ENCODE data around the gene NEU4.

The NEU4 gene

GRCh38 chr2:241811952-241812729 lies 3.1 kb downstream of the NEU4 start:
- no peak overlapping the region for H3K27ac ChIP-seq (ENCODE audit: low read depth, low read length, poor library complexity, severe bottlenecking)
- no peak overlapping the region for H2AFZ ChIP-seq (ENCODE audit: low read length)
- H3K9me2 ChIP-seq (ENCODE audit: low read depth, low read length): no peaks in the 10 kb centered on the region
- H3K9me3 ChIP-seq (ENCODE audit: low read length): no peaks in the 10 kb centered on the region
- no peaks in the 10 kb centered on the region for H3K36me3 ChIP-seq (ENCODE audit: insufficient read depth, low read length)
- H3K27me3 ChIP-seq (ENCODE audit: insufficient read depth, low read length): no peaks in the 10 kb centered on the region
- TF ChIP-seq CTCF (IDR thresholded peaks at IDR 0.05; ENCODE audit: low read length) (no peak), EZH2 (IDR thresholded peaks at IDR 0.05; ENCODE audit: borderline replicate concordance, low read length) (no peak)
- H3K4me2 ChIP-seq (ENCODE audit: low read length): no peak overlapping the region
- no peaks in the 10 kb centered on the region for H3K79me2 ChIP-seq (ENCODE audit: insufficient read depth, low read length)
- no peaks in the 10 kb centered on the region for H3F3A ChIP-seq (ENCODE audit: insufficient read depth, low read length)
- H4K20me1 ChIP-seq (ENCODE audit: insufficient read depth, low read length): no peaks in the 10 kb centered on the region
- no peak overlapping the region for H3K9ac ChIP-seq (ENCODE audit: low read length)
- no peaks in the 10 kb centered on the region for H3K4me1 ChIP-seq (ENCODE audit: insufficient read depth, low read length, severe bottlenecking)
- H3K4me3 ChIP-seq (ENCODE audit: low read depth, low read length, poor library complexity, severe bottlenecking): no peak overlapping the region

- Histone ChIP-seq H3K4me3 (ENCODE audit: low read depth, low read length, poor library complexity, severe bottlenecking) (no peak overlapping the region), H3K27me3 (ENCODE audit: insufficient read depth, low read length) (no peaks in the 10 kb centered on the region), H4K20me1 (ENCODE audit: insufficient read depth, low read length) (no peaks in the 10 kb centered on the region), H3K9ac (ENCODE audit: low read length) (no peak overlapping the region), H3F3A (ENCODE audit: insufficient read depth, low read length) (no peaks in the 10 kb centered on the region), H3K79me2 (ENCODE audit: insufficient read depth, low read length) (no peaks in the 10 kb centered on the region), H3K9me2 (ENCODE audit: low read depth, low read length) (no peaks in the 10 kb centered on the region), H3K4me1 (ENCODE audit: insufficient read depth, low read length, severe bottlenecking) (no peaks in the 10 kb centered on the region), H3K36me3 (ENCODE audit: insufficient read depth, low read length) (no peaks in the 10 kb centered on the region), H3K4me2 (ENCODE audit: low read length) (no peak overlapping the region), H2AFZ (ENCODE audit: low read length) (no peak overlapping the region), H3K27ac (ENCODE audit: low read depth, low read length, poor library complexity, severe bottlenecking) (no peak overlapping the region), H3K9me3 (ENCODE audit: low read length) (no peaks in the 10 kb centered on the region)
- TF ChIP-seq CTCF (IDR thresholded peaks at IDR 0.05; ENCODE audit: low read length): no peak
- TF ChIP-seq EZH2 (IDR thresholded peaks at IDR 0.05; ENCODE audit: borderline replicate concordance, low read length): no peak
These were observed 4.0 kb downstream of the NEU4 start for GRCh38 chr2:241812730-241813643.

GRCh38 chr2:241813644-241814392 lies 4.8 kb downstream of the NEU4 start:
- no peaks in the 10 kb centered on the region for H3K36me3 ChIP-seq (ENCODE audit: insufficient read depth, low read length)
- no peak for TF ChIP-seq CTCF (IDR thresholded peaks at IDR 0.05; ENCODE audit: low read length)
- no peak for TF ChIP-seq EZH2 (IDR thresholded peaks at IDR 0.05; ENCODE audit: borderline replicate concordance, low read length)
- no peak overlapping the region for H3K4me2 ChIP-seq (ENCODE audit: low read length)
- no peak overlapping the region for H3K27ac ChIP-seq (ENCODE audit: low read depth, low read length, poor library complexity, severe bottlenecking)
- no peaks in the 10 kb centered on the region for H3K4me1 ChIP-seq (ENCODE audit: insufficient read depth, low read length, severe bottlenecking)
- H3K9me2 ChIP-seq (ENCODE audit: low read depth, low read length): no peaks in the 10 kb centered on the region
- H3F3A ChIP-seq (ENCODE audit: insufficient read depth, low read length): no peaks in the 10 kb centered on the region
- no peaks in the 10 kb centered on the region for H3K79me2 ChIP-seq (ENCODE audit: insufficient read depth, low read length)
- H3K27me3 ChIP-seq (ENCODE audit: insufficient read depth, low read length): no peaks in the 10 kb centered on the region
- no peak overlapping the region for H2AFZ ChIP-seq (ENCODE audit: low read length)
- H4K20me1 ChIP-seq (ENCODE audit: insufficient read depth, low read length): no peaks in the 10 kb centered on the region
- H3K9me3 ChIP-seq (ENCODE audit: low read length): no peaks in the 10 kb centered on the region
- no peak overlapping the region for H3K9ac ChIP-seq (ENCODE audit: low read length)
- no peak overlapping the region for H3K4me3 ChIP-seq (ENCODE audit: low read depth, low read length, poor library complexity, severe bottlenecking)

Measured in OCI-LY1 (cell line).